H1 (cell line): ENCODE results near the gene JADE1. TPM values are rescaled to one million over a fixed set of nuclear protein-coding genes. Genes with fewer than 3 reads are reported as not detected.

Experiments
- CTCF ChIA-PET: fragments of 300-600 bp; sonication (Branson Sonifier 250); formaldehyde crosslinking; loops from one replicate; lab custom pipeline; 2021; ENCODE audit not compliant: partially characterized antibody; lab: Charles Lee
- POLR2A ChIA-PET: fragments of 300-600 bp; sonication (Branson Sonifier 250); formaldehyde crosslinking; loops from one replicate; lab custom pipeline; 2021; ENCODE audit warnings: inconsistent platforms; ENCODE audit not compliant: partially characterized antibody; lab: Charles Lee
- DNase-seq, 2 experiments: peaks; one replicate each; pipeline versions ENCODE4 v3.0.0 to v3.0.0-alpha.2; 2010 to 2022; ENCODE audit warnings: low spot score in 2 of 2, low read depth in 1 of 2, mixed read lengths in 1 of 2
- FAIRE-seq: peaks from 2 replicates; lab custom pipeline; 2011; peaks lifted over from hg19 to GRCh38; lab: Jason Lieb, UNC
- H2AFZ ChIP-seq: 2 replicates; pipeline ENCODE4 v1.8.1; 2012; ENCODE audit warnings: low read length, inconsistent platforms
- H2AK5ac ChIP-seq: 2 replicates; pipeline ENCODE4 v1.6.1; 2013; ENCODE audit warnings: low read depth, low read length
- H2BK120ac ChIP-seq: replicated peaks from 2 replicates; pipeline ENCODE3; 2013; ENCODE audit warnings: low read depth, low read length, inconsistent platforms
- H2BK12ac ChIP-seq: 2 replicates; pipeline ENCODE4 v1.6.1; 2013; ENCODE audit warnings: low read depth, low read length
- H2BK15ac ChIP-seq: 2 replicates; pipeline ENCODE4 v1.6.1; 2013; ENCODE audit warnings: low read length
- H2BK20ac ChIP-seq: 2 replicates; pipeline ENCODE4 v1.6.1; 2013; ENCODE audit warnings: low read length
- H2BK5ac ChIP-seq: 2 replicates; pipeline ENCODE4 v1.6.1; 2013; ENCODE audit warnings: low read depth, low read length
- H3K14ac ChIP-seq: 2 replicates; pipeline ENCODE4 v1.6.1; 2013; ENCODE audit warnings: inconsistent platforms; ENCODE audit not compliant: insufficient read length
- H3K18ac ChIP-seq: 2 replicates; pipeline ENCODE4 v1.6.1; 2013; ENCODE audit warnings: low read length; ENCODE audit errors: extremely low read depth
- H3K23ac ChIP-seq: 2 replicates; pipeline ENCODE4 v1.6.1; 2013; ENCODE audit warnings: inconsistent platforms; ENCODE audit not compliant: insufficient read length
- H3K23me2 ChIP-seq: 2 replicates; pipeline ENCODE4 v1.6.1; 2013; ENCODE audit warnings: low read depth, low read length
- H3K27ac ChIP-seq: 2 replicates; pipeline ENCODE4 v1.6.1; 2011; ENCODE audit warnings: low read depth, low read length, inconsistent platforms
- H3K27me3 ChIP-seq, 4 experiments: replicated peaks in 1 of 4; 1 replicate in 1 of 4; 2 replicates in 3 of 4; pipeline versions ENCODE4 v1.6.1 to v1.8.1; 2011 to 2013; ENCODE audit warnings: low read length in 3 of 4, mild to moderate bottlenecking in 3 of 4, inconsistent platforms in 2 of 4, mixed read lengths in 2 of 4, moderate library complexity in 1 of 4; ENCODE audit not compliant: control insufficient read depth in 3 of 4, insufficient read depth in 3 of 4; ENCODE audit errors: extremely low read depth in 1 of 4
- H3K36me3 ChIP-seq, 4 experiments: 2 replicates each; pipeline versions ENCODE4 v1.6.1 to v1.8.1; 2011 to 2013; ENCODE audit warnings: mild to moderate bottlenecking in 4 of 4, low read length in 3 of 4, moderate library complexity in 2 of 4, control low read depth in 1 of 4, inconsistent platforms in 1 of 4; ENCODE audit not compliant: insufficient read depth in 4 of 4, control insufficient read depth in 2 of 4
- H3K4ac ChIP-seq: replicated peaks from 2 replicates; pipeline ENCODE3; 2013; ENCODE audit warnings: low read length, low read depth, mixed read lengths, inconsistent platforms; ENCODE audit not compliant: insufficient read length
- H3K4me1 ChIP-seq, 4 experiments: replicated peaks in 1 of 4; 1 replicate in 1 of 4; 2 replicates in 3 of 4; pipeline versions ENCODE4 v1.6.1 to v1.8.1; 2011 to 2013; ENCODE audit warnings: low read length in 3 of 4, inconsistent platforms in 2 of 4, mixed read lengths in 1 of 4; ENCODE audit not compliant: insufficient read depth in 4 of 4, control insufficient read depth in 3 of 4
- H3K4me2 ChIP-seq, 2 experiments: 2 replicates each; pipeline versions ENCODE4 v1.6.1 to v1.8.1; 2011 to 2013; ENCODE audit warnings: low read depth in 2 of 2, low read length in 2 of 2, control low read depth in 1 of 2, inconsistent platforms in 1 of 2, mild to moderate bottlenecking in 1 of 2; ENCODE audit not compliant: insufficient read depth in 1 of 2
- H3K4me3 ChIP-seq, 4 experiments: fragments of 200-600, 300-600 bp in 1 of 4; sonication (generic), shearing (Covaris generic), sonication (Bioruptor Twin) in 1 of 4; 2 replicates each; pipeline versions ENCODE4 v1.5.1 to v1.8.1; 2011 to 2016; ENCODE audit warnings: low read length in 4 of 4, low read depth in 3 of 4, control low read depth in 2 of 4, inconsistent platforms in 2 of 4, mild to moderate bottlenecking in 2 of 4, mixed read lengths in 1 of 4, moderate library complexity in 1 of 4; ENCODE audit not compliant: insufficient read depth in 2 of 4; ENCODE audit errors: extremely low read depth in 1 of 4
- H3K56ac ChIP-seq: replicated peaks from 2 replicates; pipeline ENCODE3; 2013; ENCODE audit warnings: low read depth, mild to moderate bottlenecking, mixed read lengths, low read length, inconsistent platforms; ENCODE audit not compliant: insufficient read length
- H3K79me1 ChIP-seq: 2 replicates; pipeline ENCODE4 v1.6.1; 2013; ENCODE audit warnings: low read depth, low read length, control low read depth
- H3K79me2 ChIP-seq, 2 experiments: 2 replicates each; pipeline versions ENCODE4 v1.6.1 to v1.8.1; 2012 to 2013; ENCODE audit warnings: low read length in 2 of 2, mild to moderate bottlenecking in 2 of 2, inconsistent platforms in 1 of 2; ENCODE audit not compliant: insufficient read depth in 2 of 2, control insufficient read depth in 1 of 2
- H3K9ac ChIP-seq, 4 experiments: replicated peaks in 1 of 4; 1 replicate in 1 of 4; 2 replicates in 3 of 4; pipeline versions ENCODE4 v1.6.1 to v1.8.1; 2011 to 2013; ENCODE audit warnings: low read depth in 3 of 4, low read length in 3 of 4, control low read depth in 2 of 4, mild to moderate bottlenecking in 2 of 4, moderate library complexity in 2 of 4, inconsistent platforms in 1 of 4; ENCODE audit errors: extremely low read depth in 1 of 4
- H3K9me3 ChIP-seq, 2 experiments: 2 replicates each; pipeline versions ENCODE4 v1.6.1 to v1.8.1; 2012 to 2013; ENCODE audit warnings: mild to moderate bottlenecking in 2 of 2, moderate library complexity in 2 of 2, control low read depth in 1 of 2, inconsistent platforms in 1 of 2, low read depth in 1 of 2, low read length in 1 of 2, mixed read lengths in 1 of 2; ENCODE audit not compliant: insufficient read depth in 2 of 2
- H4K20me1 ChIP-seq, 2 experiments: replicated peaks in 1 of 2; 2 replicates each; pipeline versions ENCODE3 to v1.8.1; 2011 to 2013; ENCODE audit warnings: inconsistent platforms in 2 of 2, low read length in 2 of 2, mild to moderate bottlenecking in 1 of 2; ENCODE audit not compliant: insufficient read depth in 2 of 2, control insufficient read depth in 1 of 2
- H4K5ac ChIP-seq: 2 replicates; pipeline ENCODE4 v1.6.1; 2013; ENCODE audit warnings: low read length, low read depth, mixed read lengths, inconsistent platforms; ENCODE audit not compliant: insufficient read length
- H4K8ac ChIP-seq: 2 replicates; pipeline ENCODE4 v1.8.0; 2013; ENCODE audit warnings: mild to moderate bottlenecking, moderate library complexity, low read length, inconsistent platforms; ENCODE audit not compliant: insufficient read depth; ENCODE audit errors: extremely low read depth
- H4K91ac ChIP-seq: replicated peaks from 2 replicates; pipeline ENCODE3; 2013; ENCODE audit warnings: low read length, mixed read lengths, inconsistent platforms; ENCODE audit not compliant: insufficient read length
- BRCA1 ChIP-seq: IDR thresholded peaks from 2 replicates; pipeline ENCODE4 v1.6.1; 2012; ENCODE audit warnings: low read depth, low read length, improper control_type of control experiment
- CEBPB ChIP-seq: IDR thresholded peaks from 2 replicates; pipeline ENCODE4 v1.6.1; 2012; ENCODE audit warnings: low read depth, low read length
- CHD2 ChIP-seq: IDR thresholded peaks from 2 replicates; pipeline ENCODE4 v1.6.1; 2012; ENCODE audit warnings: low read length, improper control_type of control experiment
- EP300 ChIP-seq, 2 experiments: IDR thresholded peaks; 1 replicate in 1 of 2; 2 replicates in 1 of 2; pipeline ENCODE4 v1.6.1; 2011 to 2012; ENCODE audit warnings: low read depth in 2 of 2, low read length in 2 of 2, mild to moderate bottlenecking in 2 of 2, borderline replicate concordance in 1 of 2, inconsistent platforms in 1 of 2, moderate library complexity in 1 of 2
- FOSL1 ChIP-seq: IDR thresholded peaks from 2 replicates; pipeline ENCODE4 v1.6.1; 2011; ENCODE audit warnings: mild to moderate bottlenecking, low read depth, low read length, moderate library complexity; ENCODE audit not compliant: insufficient read depth
- KDM5A ChIP-seq: fragments of 200-600 bp; IDR thresholded peaks from 2 replicates; pipeline ENCODE4 v1.7.1; 2012; ENCODE audit warnings: mild to moderate bottlenecking, low read length, inconsistent platforms, mixed read lengths
- NRF1 ChIP-seq: IDR thresholded peaks from 2 replicates; pipeline ENCODE4 v1.6.1; 2011; ENCODE audit warnings: mild to moderate bottlenecking, low read depth, low read length, improper control_type of control experiment
- PHF8 ChIP-seq: fragments of 200-600 bp; sonication (generic); conservative IDR thresholded peaks from 2 replicates; pipeline ENCODE4 v1.7.1; 2012; ENCODE audit warnings: low read depth, mild to moderate bottlenecking, inconsistent platforms, low read length, moderate library complexity
- RAD21 ChIP-seq, 2 experiments: IDR thresholded peaks in 1 of 2; conservative IDR thresholded peaks in 1 of 2; 2 replicates each; pipeline ENCODE4 v1.6.1; 2011; ENCODE audit warnings: low read depth in 2 of 2, low read length in 2 of 2, improper control_type of control experiment in 1 of 2, inconsistent platforms in 1 of 2, mild to moderate bottlenecking in 1 of 2, moderate library complexity in 1 of 2
- RNF2 ChIP-seq: fragments of 200-900, 300-1000 bp; sonication (generic); IDR thresholded peaks from 2 replicates; pipeline ENCODE4 v1.7.1; 2016; ENCODE audit warnings: borderline replicate concordance, low read depth, mild to moderate bottlenecking, antibody characterized with exemption, low read length; ENCODE audit not compliant: poor library complexity, severe bottlenecking; ENCODE audit errors: missing control alignments
- RXRA ChIP-seq: IDR thresholded peaks from 2 replicates; pipeline ENCODE4 v1.6.1; 2011; ENCODE audit warnings: low read depth, mild to moderate bottlenecking, low read length, moderate library complexity; ENCODE audit not compliant: insufficient read depth
- SAP30 ChIP-seq: fragments of 300-600 bp; sonication (generic); IDR thresholded peaks from 2 replicates; pipeline ENCODE4 v1.7.1; 2012; ENCODE audit warnings: low read length, moderate library complexity, mild to moderate bottlenecking, inconsistent platforms; ENCODE audit not compliant: insufficient read depth, insufficient replicate concordance
- SIRT6 ChIP-seq: IDR thresholded peaks from one replicate; pipeline ENCODE4 v1.7.1; 2012; ENCODE audit warnings: low read length, inconsistent platforms
- SRF ChIP-seq: IDR thresholded peaks from 2 replicates; pipeline ENCODE4 v1.6.1; 2011; ENCODE audit warnings: mild to moderate bottlenecking, low read depth, low read length, moderate library complexity
- whole genome bisulfite sequencing, 2 experiments: shearing (Covaris generic) in 1 of 2; methylation state at CpG; one replicate each; pipeline versions ENCODE4 v1.1.6 to v1.1.7; 2013 to 2015; ENCODE audit warnings: low lambda C conversion rate in 2 of 2, mixed read lengths in 2 of 2, inconsistent platforms in 1 of 2, low coverage in 1 of 2, missing lambda C conversion rate in 1 of 2; ENCODE audit not compliant: insufficient replicate concordance in 2 of 2, insufficient coverage in 1 of 2, insufficient read length in 1 of 2; ENCODE audit errors: extremely low coverage in 1 of 2, missing lambda C conversion rate in 1 of 2; 5-methylcytosine and 5-hydroxymethylcytosine counted together
- polyA plus RNA-seq, 7 experiments: library from polyadenylated mRNA; depleted of rRNA in 3 of 7; stranded (reverse) in 5 of 7; unstranded in 2 of 7; fragments of >200 nt in 5 of 7; fragments of 200-250 nt in 2 of 7; gene quantifications; 1 replicate in 5 of 7; 2 replicates in 1 of 7; 4 replicates in 1 of 7; pipeline versions ENCODE4 v1.2.1 to v1.2.3, GENCODE V29; 2011 to 2013; ENCODE audit warnings: missing spikeins in 2 of 7, mixed read lengths in 2 of 7
- total RNA-seq: library from RNA; stranded (reverse); fragmentation: NEBNext Ultra II Directional; extraction: Animal tissue kit (Norgen Biotek cat#: 25700); gene quantifications from 2 replicates; pipeline ENCODE4 v1.2.1, GENCODE V29; 2021

Gene JADE1
- total and polyA plus RNA-seq, 2 of the 8 experiments (the other 6 are each of a cell fraction or from before 2014, with no cell fraction given) = 37.7 to 213 TPM

DNA sequence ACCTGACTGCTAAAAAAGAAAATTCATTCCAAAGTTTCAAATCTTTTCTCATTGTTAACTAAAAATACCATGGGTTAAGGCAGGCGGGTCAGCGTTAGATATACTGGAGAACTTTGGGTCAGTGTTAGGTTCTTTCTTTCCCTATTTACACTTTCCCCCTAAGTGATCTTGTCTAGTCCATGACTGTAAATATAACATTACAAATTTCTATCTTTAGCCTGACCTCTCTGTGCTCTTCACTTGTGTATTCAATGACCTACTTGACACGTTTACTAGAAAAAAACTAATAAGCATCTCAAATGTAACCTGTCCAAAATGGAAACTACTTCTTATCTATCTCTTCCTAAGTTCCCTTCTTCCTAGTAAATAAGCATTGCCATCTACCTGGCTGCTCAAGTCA lies 95.3 kb downstream of the JADE1 start:
- H3K23me2 ChIP-seq = no peaks in the 10 kb centered on the region
- CTCF ChIA-PET = no interaction called here
- H2BK120ac ChIP-seq = no peak overlapping the region
- no peaks in the 10 kb centered on the region for H3K9me3 ChIP-seq
- WGBS, 2 experiments = 91% methylated on average over 3 of the region's 3 CpGs; no CpG with 5 or more reads in 1 of the 2 experiments
- no peak overlapping the region for H2BK5ac ChIP-seq
- H3K4me1 ChIP-seq = no peaks in the 10 kb centered on the region
- H2BK20ac ChIP-seq = no peak overlapping the region
- no peaks in the 10 kb centered on the region for H4K20me1 ChIP-seq
- H3K18ac ChIP-seq = no peak overlapping the region
- no peak overlapping the region for H3K9ac ChIP-seq
- DNase-seq (no peak), FAIRE-seq (no peak)
- H2BK12ac ChIP-seq = no peak overlapping the region
- H2AFZ ChIP-seq = no peak overlapping the region
- POLR2A ChIA-PET = no interaction called here
- no peak overlapping the region for H3K27ac ChIP-seq
- no peak overlapping the region for H3K56ac ChIP-seq
- no peak overlapping the region for H3K23ac ChIP-seq
- H3K14ac ChIP-seq = no peak overlapping the region
- H3K27me3 ChIP-seq = no peaks in the 10 kb centered on the region
- no peak overlapping the region for H4K91ac ChIP-seq
- H3K4me3 ChIP-seq = no peak overlapping the region
- H3K4me2 ChIP-seq = no peak overlapping the region
- H3K36me3 ChIP-seq = no peaks in the 10 kb centered on the region
- no peak overlapping the region for H4K8ac ChIP-seq
- H3K79me1 ChIP-seq = no peaks in the 10 kb centered on the region
- no peak overlapping the region for H3K4ac ChIP-seq
- no peak overlapping the region for H4K5ac ChIP-seq
- no peaks in the 10 kb centered on the region for H3K79me2 ChIP-seq
- H2AK5ac ChIP-seq = no peak overlapping the region
- no peak overlapping the region for H2BK15ac ChIP-seq
- TF ChIP-seq RNF2 = no peak
- TF ChIP-seq CEBPB = no peak
- no peak for TF ChIP-seq SIRT6
- no peak for TF ChIP-seq RXRA
- TF ChIP-seq EP300 (IDR thresholded peaks at IDR 0.05; ENCODE audit: borderline replicate concordance in 1 of 2, low read depth in 2 of 2, low read length in 2 of 2) = no peak
- no peak for TF ChIP-seq CHD2
- TF ChIP-seq SRF = no peak
- no peak for TF ChIP-seq KDM5A
- no peak for TF ChIP-seq PHF8
- no peak for TF ChIP-seq BRCA1
- no peak for TF ChIP-seq SAP30
- no peak for TF ChIP-seq RAD21 (IDR thresholded peaks at IDR 0.05 in 1 of 2, conservative IDR thresholded peaks at IDR 0.05 in 1 of 2; ENCODE audit: low read depth in 2 of 2, low read length in 2 of 2)
- TF ChIP-seq NRF1 = no peak
- no peak for TF ChIP-seq FOSL1
